Measurements from ENCODE around the gene AFF1.

AFF1 gene

GRCh38 chr4:87150498-87151261 is 215.9 kb downstream of the AFF1 start:
- Histone ChIP-seq H3K9me3 (ENCODE audit: insufficient read depth, low read length) (no peaks in the 10 kb centered on the region), H3K9ac (ENCODE audit: low read length) (no peak overlapping the region), H4K20me1 (ENCODE audit: low read depth, low read length) (no peaks in the 10 kb centered on the region), H3K4me2 (ENCODE audit: low read depth, low read length, poor library complexity, severe bottlenecking) (no peak overlapping the region), H3K27ac (ENCODE audit: low read depth, low read length) (no peak overlapping the region), H3K4me3 (ENCODE audit: insufficient read depth, low read length, poor library complexity, severe bottlenecking) (no peak overlapping the region), H3F3A (ENCODE audit: insufficient read depth) (no peaks in the 10 kb centered on the region), H3K36me3 (ENCODE audit: low read length) (no peaks in the 10 kb centered on the region), H3K27me3 (ENCODE audit: low read length) (no peaks in the 10 kb centered on the region), H3K79me2 (ENCODE audit: insufficient read depth, low read length) (no peaks in the 10 kb centered on the region), H3K9me2 (replicated peaks; ENCODE audit: insufficient read depth, low read length) (no peaks in the 10 kb centered on the region), H2AFZ (ENCODE audit: low read depth, low read length, severe bottlenecking) (no peak overlapping the region)
- no peak for TF ChIP-seq EZH2phosphoT487 (conservative IDR thresholded peaks at IDR 0.05; ENCODE audit: low read length)
- TF ChIP-seq CTCF (IDR thresholded peaks at IDR 0.05; ENCODE audit: insufficient read depth, low read length, poor library complexity, severe bottlenecking), result peak; percentile 35

- H3K9me2 ChIP-seq (replicated peaks; ENCODE audit: insufficient read depth, low read length), result no peaks in the 10 kb centered on the region
- H3F3A ChIP-seq (ENCODE audit: insufficient read depth), result no peaks in the 10 kb centered on the region
- no peak overlapping the region for H3K9ac ChIP-seq (ENCODE audit: low read length)
- H3K79me2 ChIP-seq (ENCODE audit: insufficient read depth, low read length), result no peaks in the 10 kb centered on the region
- no peaks in the 10 kb centered on the region for H3K9me3 ChIP-seq (ENCODE audit: insufficient read depth, low read length)
- no peaks in the 10 kb centered on the region for H4K20me1 ChIP-seq (ENCODE audit: low read depth, low read length)
- H3K27me3 ChIP-seq (ENCODE audit: low read length), result no peaks in the 10 kb centered on the region
- H3K4me2 ChIP-seq (ENCODE audit: low read depth, low read length, poor library complexity, severe bottlenecking), result no peak overlapping the region
- H3K4me3 ChIP-seq (ENCODE audit: insufficient read depth, low read length, poor library complexity, severe bottlenecking), result no peak overlapping the region
- no peak overlapping the region for H3K27ac ChIP-seq (ENCODE audit: low read depth, low read length)
- no peak overlapping the region for H2AFZ ChIP-seq (ENCODE audit: low read depth, low read length, severe bottlenecking)
- no peaks in the 10 kb centered on the region for H3K36me3 ChIP-seq (ENCODE audit: low read length)
- no peak for TF ChIP-seq EZH2phosphoT487 (conservative IDR thresholded peaks at IDR 0.05; ENCODE audit: low read length)
- no peak for TF ChIP-seq CTCF (IDR thresholded peaks at IDR 0.05; ENCODE audit: insufficient read depth, low read length, poor library complexity, severe bottlenecking)
Measured at GRCh38 chr4:87151730-87152129, 216.9 kb downstream of the AFF1 start.

GRCh38 chr4:87152310-87153041 is 217.7 kb downstream of the AFF1 start:
- H3K27me3 ChIP-seq (ENCODE audit: low read length), result no peaks in the 10 kb centered on the region
- H3K4me2 ChIP-seq (ENCODE audit: low read depth, low read length, poor library complexity, severe bottlenecking), result no peak overlapping the region
- no peaks in the 10 kb centered on the region for H3F3A ChIP-seq (ENCODE audit: insufficient read depth)
- no peak overlapping the region for H3K4me3 ChIP-seq (ENCODE audit: insufficient read depth, low read length, poor library complexity, severe bottlenecking)
- H2AFZ ChIP-seq (ENCODE audit: low read depth, low read length, severe bottlenecking), result no peak overlapping the region
- TF ChIP-seq CTCF (IDR thresholded peaks at IDR 0.05; ENCODE audit: insufficient read depth, low read length, poor library complexity, severe bottlenecking) (no peak), EZH2phosphoT487 (conservative IDR thresholded peaks at IDR 0.05; ENCODE audit: low read length) (no peak)
- no peak overlapping the region for H3K9ac ChIP-seq (ENCODE audit: low read length)
- H4K20me1 ChIP-seq (ENCODE audit: low read depth, low read length), result no peaks in the 10 kb centered on the region
- H3K27ac ChIP-seq (ENCODE audit: low read depth, low read length), result no peak overlapping the region
- no peaks in the 10 kb centered on the region for H3K9me3 ChIP-seq (ENCODE audit: insufficient read depth, low read length)
- H3K79me2 ChIP-seq (ENCODE audit: insufficient read depth, low read length), result no peaks in the 10 kb centered on the region
- H3K9me2 ChIP-seq (replicated peaks; ENCODE audit: insufficient read depth, low read length), result no peaks in the 10 kb centered on the region
- H3K36me3 ChIP-seq (ENCODE audit: low read length), result no peaks in the 10 kb centered on the region
